Gastroesophageal sphincter (tissue), 4 donors: ENCODE results near the gene FBXO31. TPM values are rescaled to one million over a fixed set of nuclear protein-coding genes. Genes with fewer than 3 reads are reported as not detected.

Experiments used
- ATAC-seq: fragments of 150-250 bp; one replicate; pipeline ENCODE4 v1.9.1; 2016; ENCODE audit warnings: mild to moderate bottlenecking, moderate library complexity
- H3K27ac ChIP-seq, 4 donors: fragments of 200-600 bp; sonication (generic) in 3 of 4; 1 replicate in 3 of 4; 2 replicates in 1 of 4; pipeline ENCODE4 v1.5.1; 2016 to 2019
- H3K27me3 ChIP-seq: fragments of 200-600 bp; sonication (generic); one replicate; pipeline ENCODE4 v1.5.1; 2019
- H3K36me3 ChIP-seq, 2 donors: fragments of 200-600 bp; sonication (generic); one replicate each; pipeline ENCODE4 v1.5.1; 2019; ENCODE audit warnings: control low read depth in 1 of 2
- H3K4me1 ChIP-seq, 3 donors: fragments of 200-600 bp; sonication (generic); 1 replicate in 2 of 3; 2 replicates in 1 of 3; pipeline ENCODE4 v1.5.1; 2016 to 2019; ENCODE audit warnings: control low read depth in 2 of 3
- H3K4me3 ChIP-seq, 2 donors: fragments of 200-600 bp; sonication (generic); one replicate each; pipeline ENCODE4 v1.5.1; 2019; ENCODE audit warnings: mild to moderate bottlenecking in 1 of 2, moderate library complexity in 1 of 2
- H3K9me3 ChIP-seq, 3 donors: fragments of 200-600 bp; sonication (generic); one replicate each; pipeline ENCODE4 v1.5.1; 2017 to 2019; ENCODE audit warnings: control low read depth in 2 of 3
- CTCF ChIP-seq, 4 experiments: fragments of 200-600 bp in 2 of 4; fragments of 450-650 bp in 2 of 4; sonication (generic) in 1 of 4; IDR thresholded peaks; one replicate each; pipeline ENCODE4 v1.5.1; 2017 to 2019; ENCODE audit warnings: antibody characterized with exemption in 4 of 4, mild to moderate bottlenecking in 2 of 4, moderate library complexity in 2 of 4
- EP300 ChIP-seq: sonication (generic); formaldehyde crosslinking; IDR thresholded peaks from one replicate; pipeline ENCODE4 v1.6.1; 2017; ENCODE audit warnings: antibody characterized with exemption, mild to moderate bottlenecking
- POLR2A ChIP-seq, 2 donors: fragments of 450-650 bp; IDR thresholded peaks; one replicate each; pipeline ENCODE4 v1.6.1; 2017; ENCODE audit warnings: antibody characterized with exemption in 2 of 2, mild to moderate bottlenecking in 2 of 2, moderate library complexity in 1 of 2
- POLR2AphosphoS5 ChIP-seq: sonication (generic); formaldehyde crosslinking; IDR thresholded peaks from one replicate; pipeline ENCODE4 v1.6.1; 2017; ENCODE audit warnings: antibody characterized with exemption
- WGBS, 2 donors: methylation state at CpG; one replicate each; pipeline ENCODE4 v1.1.5; 2018; ENCODE audit warnings: low coverage in 1 of 2; 5-methylcytosine and 5-hydroxymethylcytosine counted together
- total RNA-seq, 4 donors: library from RNA; depleted of rRNA; stranded (reverse); fragments of >200 nt; gene quantifications; one replicate each; pipeline ENCODE4 v1.1.0, GENCODE V29; 2016

FBXO31 gene
- total RNA-seq, 4 donors from 2014 or later, result 69.2 to 141 (median 85.1) TPM

DNA sequence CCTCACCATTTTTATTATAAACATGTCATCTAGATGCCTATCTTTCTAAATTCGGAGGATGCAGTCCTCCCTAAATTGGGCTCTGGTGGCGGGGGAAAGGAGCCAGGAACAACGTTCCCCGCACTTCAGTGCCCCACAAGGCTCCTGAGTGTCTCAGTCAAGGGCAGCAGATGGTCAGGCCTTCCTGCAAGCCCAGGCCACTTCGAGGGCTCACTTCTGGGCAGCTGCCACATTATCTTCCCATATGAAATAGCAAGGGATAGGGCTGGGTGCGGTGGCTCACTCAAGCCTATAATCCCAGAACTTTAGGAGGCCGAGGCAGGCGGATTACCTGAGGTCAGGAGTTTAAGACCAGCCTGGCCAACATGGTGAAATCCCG lies 32.3 kb downstream of the FBXO31 start:
- peaks cover 0 to 62% of the 10 kb centered on the region in 2 donors for H3K36me3 ChIP-seq
- H3K9me3 ChIP-seq, result no peaks in the 10 kb centered on the region
- peaks cover 0 to 9% (median 0%) of the 10 kb centered on the region in 3 donors for H3K4me1 ChIP-seq
- H3K4me3 ChIP-seq, result no peak overlapping the region
- WGBS, 2 donors, result 69 to 100% methylated on average over 1 to 3 of the region's 9 CpGs
- no peaks in the 10 kb centered on the region for H3K27me3 ChIP-seq
- H3K27ac ChIP-seq, result no peak overlapping the region
- no peak for TF ChIP-seq EP300
- TF ChIP-seq POLR2AphosphoS5, result no peak
- no peak for TF ChIP-seq POLR2A (IDR thresholded peaks at IDR 0.05)
- TF ChIP-seq CTCF (IDR thresholded peaks at IDR 0.05), result no peak
- no peak for ATAC-seq

- H3K36me3 ChIP-seq, result peaks cover 0 to 62% of the 10 kb centered on the region in 2 donors
- ATAC-seq, result peak; percentile 30
These were observed 32.8 kb downstream of the FBXO31 start for GRCh38 chr16:87350681-87351319.

GRCh38 chr16:87350031-87350430 lies 33.5 kb downstream of the FBXO31 start:
- Histone ChIP-seq H3K4me3 (no peak overlapping the region), H3K27ac (no peak overlapping the region), H3K9me3 (no peaks in the 10 kb centered on the region), H3K4me1 (peaks cover 0 to 21% (median 6%) of the 10 kb centered on the region in 3 donors), H3K36me3 (peaks cover 0 to 62% of the 10 kb centered on the region in 2 donors), H3K27me3 (no peaks in the 10 kb centered on the region)
- ATAC-seq, result no peak
- TF ChIP-seq POLR2AphosphoS5, result no peak
- no peak for TF ChIP-seq EP300
- no peak for TF ChIP-seq POLR2A (IDR thresholded peaks at IDR 0.05)
- no peak for TF ChIP-seq CTCF (IDR thresholded peaks at IDR 0.05)
- 50 to 62% methylated on average over 1 to 4 of the region's 8 CpGs for WGBS, 2 donors

More at GRCh38 chr16:87350681-87351319, 32.8 kb downstream of the FBXO31 start:
- H3K4me3 ChIP-seq, result no peak overlapping the region
- 62 to 72% methylated on average over 11 to 15 of the region's 23 CpGs for WGBS, 2 donors
- no peaks in the 10 kb centered on the region for H3K27me3 ChIP-seq
- peaks cover 0 to 13% (median under 1%) of the 10 kb centered on the region in 3 donors for H3K4me1 ChIP-seq
- no peak for TF ChIP-seq EP300
- TF ChIP-seq POLR2A (IDR thresholded peaks at IDR 0.05), result no peak
- no peaks in the 10 kb centered on the region for H3K9me3 ChIP-seq
- no peak overlapping the region for H3K27ac ChIP-seq

- Histone ChIP-seq H3K27ac (no peak overlapping the region), H3K4me1 (peaks cover 0 to 35% (median 9%) of the 10 kb centered on the region in 3 donors), H3K36me3 (peaks cover 0 to 68% of the 10 kb centered on the region in 2 donors), H3K27me3 (no peaks in the 10 kb centered on the region), H3K9me3 (no peaks in the 10 kb centered on the region), H3K4me3 (no peak overlapping the region)
- TF ChIP-seq POLR2AphosphoS5, result no peak
- no peak for TF ChIP-seq CTCF (IDR thresholded peaks at IDR 0.05)
- no peak for TF ChIP-seq POLR2A (IDR thresholded peaks at IDR 0.05)
- TF ChIP-seq EP300, result no peak
- ATAC-seq, result no peak
- whole genome bisulfite sequencing, 2 donors, result 68 to 75% methylated on average over 5 to 6 of the region's 13 CpGs
These were observed 34.9 kb downstream of the FBXO31 start for GRCh38 chr16:87348616-87349157.

DNA sequence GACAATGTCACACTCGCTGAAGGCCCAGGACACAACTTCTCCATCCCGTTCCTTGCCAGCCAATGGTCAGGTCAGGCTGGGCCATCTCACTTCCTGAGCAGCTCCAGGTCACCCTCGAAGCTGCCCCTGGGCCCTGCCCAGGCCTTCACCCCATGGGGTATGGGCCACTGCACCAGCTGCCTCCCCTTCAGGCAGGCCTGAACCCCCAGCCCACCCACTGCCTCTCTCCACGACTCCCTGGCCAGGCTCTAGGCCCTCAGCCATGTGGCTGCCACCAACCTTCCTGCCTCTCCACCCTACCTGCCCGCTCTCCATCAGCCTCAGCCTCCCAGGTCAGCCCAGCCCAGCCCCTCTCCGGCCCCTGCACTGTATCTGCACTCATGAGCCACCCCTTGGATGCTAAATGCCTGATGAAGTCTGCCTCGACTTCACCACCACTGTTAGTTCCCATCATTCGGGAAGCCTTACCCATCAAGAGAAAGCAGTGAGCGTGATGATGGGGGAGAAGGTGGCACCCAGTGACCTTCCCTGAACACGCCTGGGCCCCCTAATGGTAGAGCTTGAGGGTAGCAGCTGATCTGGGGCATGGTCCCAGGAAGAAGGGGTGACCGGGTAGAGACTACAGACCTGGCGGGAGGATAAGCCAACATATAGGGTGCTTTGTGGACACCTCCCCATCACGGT lies 35.5 kb downstream of the FBXO31 start:
- Histone ChIP-seq H3K36me3 (peaks cover 0 to 68% of the 10 kb centered on the region in 2 donors), H3K4me1 (peaks cover 0 to 36% (median 9%) of the 10 kb centered on the region in 3 donors), H3K9me3 (no peaks in the 10 kb centered on the region), H3K27me3 (no peaks in the 10 kb centered on the region), H3K4me3 (no peak overlapping the region), H3K27ac (no peak overlapping the region)
- no peak for ATAC-seq
- TF ChIP-seq EP300 (no peak), POLR2A (IDR thresholded peaks at IDR 0.05) (no peak), CTCF (IDR thresholded peaks at IDR 0.05) (no peak), POLR2AphosphoS5 (no peak)
- 93 to 96% methylated on average over 3 to 4 of the region's 13 CpGs for WGBS, 2 donors
